Smooth muscle cell (in vitro differentiated cells): Measurements from ENCODE around the gene SOX8. TPM values are rescaled to one million over a fixed set of nuclear protein-coding genes. Genes with fewer than 3 reads are reported as not detected.

Source experiments
- DNase-seq: peaks from one replicate; lab custom pipeline; 2025; ENCODE audit not compliant: unreplicated experiment; lab: John Stamatoyannopoulos, UW
- H2AFZ ChIP-seq: fragments of 200-600 bp; sonication (generic); 2 replicates; pipeline ENCODE4 v1.6.0; 2016; ENCODE audit warnings: antibody characterized with exemption, low read depth, mild to moderate bottlenecking
- H3F3A ChIP-seq: fragments of 200-600 bp; sonication (generic); 2 replicates; pipeline ENCODE4 v1.6.0; 2017; ENCODE audit warnings: antibody characterized with exemption, low read depth
- H3K27ac ChIP-seq: fragments of 200-600 bp; sonication (generic); 2 replicates; pipeline ENCODE4 v1.5.1; 2016; ENCODE audit warnings: low read depth, mild to moderate bottlenecking
- H3K27me3 ChIP-seq: fragments of 200-600 bp; sonication (generic); 2 replicates; pipeline ENCODE4 v1.6.1; 2016; ENCODE audit warnings: low read depth, mild to moderate bottlenecking
- H3K36me3 ChIP-seq: fragments of 200-600 bp; sonication (generic); 2 replicates; pipeline ENCODE4 v1.5.1; 2016; ENCODE audit warnings: low read depth
- H3K4me1 ChIP-seq: fragments of 200-600 bp; sonication (generic); 2 replicates; pipeline ENCODE4 v1.5.1; 2016; ENCODE audit warnings: low read depth
- H3K4me2 ChIP-seq: fragments of 200-600 bp; sonication (generic); 2 replicates; pipeline ENCODE4 v1.6.0; 2016; ENCODE audit warnings: mild to moderate bottlenecking
- H3K4me3 ChIP-seq: fragments of 200-600 bp; sonication (generic); 2 replicates; pipeline ENCODE4 v1.5.1; 2016; ENCODE audit warnings: mild to moderate bottlenecking
- H3K79me2 ChIP-seq: fragments of 200-600 bp; sonication (generic); 2 replicates; pipeline ENCODE4 v1.6.0; 2016; ENCODE audit warnings: low read depth, mild to moderate bottlenecking
- H3K9ac ChIP-seq: fragments of 200-600 bp; sonication (generic); 2 replicates; pipeline ENCODE4 v1.6.0; 2016; ENCODE audit warnings: low read depth
- H3K9me3 ChIP-seq: fragments of 200-600 bp; sonication (generic); replicated peaks from 2 replicates; pipeline ENCODE4 v1.5.1; 2016; ENCODE audit warnings: low read depth
- H4K20me1 ChIP-seq: fragments of 200-600 bp; sonication (generic); 2 replicates; pipeline ENCODE4 v1.6.0; 2016; ENCODE audit warnings: low read depth
- WGBS: methylation state at CpG from one replicate; pipeline ENCODE4 v1.1.7; 2016; ENCODE audit warnings: low lambda C conversion rate; 5-methylcytosine and 5-hydroxymethylcytosine counted together
- polyA plus RNA-seq: library from polyadenylated mRNA; unstranded; fragments of >200 nt; fragmentation: Nextera tagmentation; extraction: Ambion mirVana; gene quantifications from 2 replicates; pipeline ENCODE4 v1.2.1, GENCODE V29; 2016
- total RNA-seq: library from RNA; depleted of rRNA; stranded (reverse); fragments of >200 nt; gene quantifications from 2 replicates; pipeline ENCODE4 v1.2.3, GENCODE V29; 2014
- TF ChIP-seq, protein P1 (sequence below): fragments of 200-600 bp; sonication (generic); IDR thresholded peaks from 2 replicates; pipeline ENCODE4 v1.5.1; 2017; ENCODE audit warnings: borderline replicate concordance, mild to moderate bottlenecking, antibody characterized with exemption; ENCODE audit not compliant: insufficient read depth, poor library complexity, severe bottlenecking

Gene SOX8
- total and polyA plus RNA-seq, 2 experiments from 2014 or later = 1.8 to 3.5 TPM

DNA sequence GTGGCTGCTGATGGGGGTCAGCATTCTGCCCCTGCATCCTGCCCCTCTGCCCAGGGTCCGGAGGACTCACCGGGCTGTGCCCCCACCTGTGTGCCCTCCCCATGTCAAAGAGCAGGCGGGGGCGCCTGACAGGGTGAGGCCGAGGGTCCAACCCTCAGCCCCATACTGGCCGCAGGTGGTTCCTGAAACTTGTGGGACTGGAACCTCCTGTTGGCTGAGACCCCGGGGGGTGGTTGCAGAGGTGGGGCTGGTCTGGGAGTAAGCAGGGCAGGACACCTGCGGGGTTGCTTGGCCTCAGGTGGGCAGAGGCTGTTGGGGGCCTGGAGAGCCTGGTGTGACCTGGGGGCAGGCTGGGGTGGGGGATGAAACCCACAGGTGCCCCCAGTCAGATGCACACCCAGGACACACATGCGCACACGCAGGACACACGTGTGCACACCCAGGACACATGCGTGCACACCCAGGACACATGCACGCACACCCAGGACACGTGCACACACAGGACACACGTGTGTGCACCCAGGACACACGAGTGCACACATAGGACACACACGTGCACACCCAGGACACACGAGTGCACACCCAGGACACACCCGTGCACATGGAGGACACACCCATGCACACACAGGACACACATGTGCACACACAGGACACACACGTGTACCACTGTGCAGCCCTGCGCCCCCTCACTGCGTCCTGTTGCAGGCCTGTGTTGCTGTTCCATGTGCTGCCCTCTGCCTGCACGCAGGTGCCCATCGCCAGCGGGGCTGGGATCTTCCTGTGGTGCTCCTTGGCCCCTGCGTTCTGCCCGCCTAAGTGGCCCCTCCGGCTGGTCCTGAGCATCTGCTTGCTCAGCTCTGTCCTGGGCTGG, 31.4 kb downstream of the SOX8 start:
- no peak for DNase-seq
- H2AFZ ChIP-seq = no peak overlapping the region
- WGBS = 93% methylated on average over 23 of the region's 28 CpGs

DNA sequence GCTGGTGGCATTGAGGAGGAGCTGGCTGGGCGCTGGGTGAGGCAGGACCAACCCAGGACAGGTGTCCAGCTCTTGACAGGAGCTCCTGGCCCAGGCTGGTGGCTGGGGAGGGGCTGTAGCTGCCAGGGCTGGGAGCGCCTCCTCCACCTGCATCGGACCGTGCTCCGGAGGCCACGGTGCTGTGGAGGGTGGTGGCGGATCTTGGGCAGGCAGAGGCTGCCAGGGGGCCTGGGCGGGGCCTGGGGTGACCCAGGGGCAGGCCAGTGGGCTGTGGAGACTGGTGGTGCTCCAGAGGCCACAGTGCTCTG, 32.0 kb downstream of the SOX8 start:
- H4K20me1 ChIP-seq = no peaks in the 10 kb centered on the region
- no peaks in the 10 kb centered on the region for H3K36me3 ChIP-seq
- no peak overlapping the region for H2AFZ ChIP-seq
- TF ChIP-seq, protein P1, sequence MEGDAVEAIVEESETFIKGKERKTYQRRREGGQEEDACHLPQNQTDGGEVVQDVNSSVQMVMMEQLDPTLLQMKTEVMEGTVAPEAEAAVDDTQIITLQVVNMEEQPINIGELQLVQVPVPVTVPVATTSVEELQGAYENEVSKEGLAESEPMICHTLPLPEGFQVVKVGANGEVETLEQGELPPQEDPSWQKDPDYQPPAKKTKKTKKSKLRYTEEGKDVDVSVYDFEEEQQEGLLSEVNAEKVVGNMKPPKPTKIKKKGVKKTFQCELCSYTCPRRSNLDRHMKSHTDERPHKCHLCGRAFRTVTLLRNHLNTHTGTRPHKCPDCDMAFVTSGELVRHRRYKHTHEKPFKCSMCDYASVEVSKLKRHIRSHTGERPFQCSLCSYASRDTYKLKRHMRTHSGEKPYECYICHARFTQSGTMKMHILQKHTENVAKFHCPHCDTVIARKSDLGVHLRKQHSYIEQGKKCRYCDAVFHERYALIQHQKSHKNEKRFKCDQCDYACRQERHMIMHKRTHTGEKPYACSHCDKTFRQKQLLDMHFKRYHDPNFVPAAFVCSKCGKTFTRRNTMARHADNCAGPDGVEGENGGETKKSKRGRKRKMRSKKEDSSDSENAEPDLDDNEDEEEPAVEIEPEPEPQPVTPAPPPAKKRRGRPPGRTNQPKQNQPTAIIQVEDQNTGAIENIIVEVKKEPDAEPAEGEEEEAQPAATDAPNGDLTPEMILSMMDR = no peak
- no peaks in the 10 kb centered on the region for H3K27me3 ChIP-seq
- no peaks in the 10 kb centered on the region for H3K9me3 ChIP-seq
- no peak for DNase-seq
- peaks cover 6% of the 10 kb centered on the region for H3K4me1 ChIP-seq
- no peaks in the 10 kb centered on the region for H3F3A ChIP-seq
- no peaks in the 10 kb centered on the region for H3K79me2 ChIP-seq
- H3K9ac ChIP-seq = no peak overlapping the region
- 100% methylated on average over 2 of the region's 8 CpGs for WGBS
- H3K4me2 ChIP-seq = no peak overlapping the region
- no peak overlapping the region for H3K27ac ChIP-seq
- H3K4me3 ChIP-seq = no peak overlapping the region

More for the DNA sequence above, 31.4 kb downstream of the SOX8 start:
- Histone ChIP-seq H3K27me3 (no peaks in the 10 kb centered on the region), H3K27ac (no peak overlapping the region), H4K20me1 (no peaks in the 10 kb centered on the region), H3F3A (no peaks in the 10 kb centered on the region), H3K79me2 (no peaks in the 10 kb centered on the region), H3K9ac (no peak overlapping the region), H3K9me3 (no peaks in the 10 kb centered on the region), H3K4me1 (peaks cover 6% of the 10 kb centered on the region), H3K4me2 (no peak overlapping the region), H3K4me3 (no peak overlapping the region), H3K36me3 (no peaks in the 10 kb centered on the region)
- TF ChIP-seq, protein P1 = no peak

DNA sequence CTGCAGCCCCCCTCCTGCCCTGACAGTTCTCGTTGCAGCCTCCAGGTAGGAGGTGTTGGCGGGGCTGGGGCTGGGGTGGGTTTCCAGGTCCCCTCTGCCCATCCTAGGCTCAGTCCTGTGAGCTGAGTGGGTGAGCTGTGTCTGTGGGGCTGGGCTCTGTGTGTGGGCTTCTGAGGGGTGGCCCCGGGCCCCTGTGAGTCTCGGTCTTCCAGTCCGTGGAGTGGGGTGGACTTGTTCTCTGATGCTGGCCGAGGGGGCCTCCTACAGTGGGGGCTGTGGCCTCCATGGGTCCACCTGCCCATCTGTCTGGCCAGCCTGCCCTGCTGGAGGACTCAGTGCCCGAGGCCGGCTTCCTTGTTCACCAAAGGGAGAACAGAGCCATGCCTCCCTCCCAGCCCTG, 32.7 kb downstream of the SOX8 start:
- H3K27me3 ChIP-seq = no peaks in the 10 kb centered on the region
- no peak for DNase-seq
- peaks cover 6% of the 10 kb centered on the region for H3K4me1 ChIP-seq
- H3K27ac ChIP-seq = peak overlapping the region; percentile 18
- no peaks in the 10 kb centered on the region for H3K79me2 ChIP-seq
- no peak overlapping the region for H2AFZ ChIP-seq
- no peak overlapping the region for H3K4me3 ChIP-seq
- no peaks in the 10 kb centered on the region for H4K20me1 ChIP-seq
- WGBS = 95% methylated on average over 6 of the region's 8 CpGs
- H3F3A ChIP-seq = no peaks in the 10 kb centered on the region
- no peaks in the 10 kb centered on the region for H3K9me3 ChIP-seq
- TF ChIP-seq, protein P1 = no peak
- no peaks in the 10 kb centered on the region for H3K36me3 ChIP-seq
- no peak overlapping the region for H3K4me2 ChIP-seq
- no peak overlapping the region for H3K9ac ChIP-seq
